ENCODE data around the gene IDUA. TPM values are rescaled to one million over a fixed set of nuclear protein-coding genes. Genes with fewer than 3 reads are reported as not detected.

Gene IDUA
- polyA plus RNA-seq, 1 donor (not counting 4 experiments of a cell fraction or from before 2014, with no cell fraction given): 1.2 TPM

GRCh38 chr4:1027915-1028238 lies 41.0 kb downstream of the IDUA start:
- dilution Hi-C loops (cut with MboI; ENCODE audit: extremely low pct_ligation_motif_present, low sequenced_read_pairs): no loop called here
- H2AFZ ChIP-seq (ENCODE audit: control insufficient read depth, low read length): no peak overlapping the region
- no peak for FAIRE-seq

GRCh38 chr4:1028574-1029220 lies 41.9 kb downstream of the IDUA start:
- Histone ChIP-seq H3K9me1 (ENCODE audit: control insufficient read depth, extremely low read depth, insufficient read depth, low read length) (no peaks in the 10 kb centered on the region), H3K9me3 (ENCODE audit: control insufficient read depth, low read depth, low read length) (no peaks in the 10 kb centered on the region), H3K9ac (ENCODE audit: control insufficient read depth, extremely low read depth, insufficient read depth, low read length) (no peak overlapping the region), H4K20me1 (ENCODE audit: control insufficient read depth, extremely low read depth, insufficient read depth, low read length) (peaks cover 3% of the 10 kb centered on the region), H3K27ac (ENCODE audit: control insufficient read depth, insufficient read depth, low read length) (no peak overlapping the region), H2AFZ (ENCODE audit: control insufficient read depth, low read length) (no peak overlapping the region), H3K4me3 (ENCODE audit: control insufficient read depth in 2 of 3, extremely low read depth in 1 of 3, insufficient read depth in 2 of 3, low read depth in 1 of 3, low read length in 3 of 3) (no peak overlapping the region), H3K36me3 (ENCODE audit: control insufficient read depth in 2 of 2, extremely low read depth in 1 of 2, insufficient read depth in 2 of 2, low read length in 2 of 2) (peaks cover 0 to 4% of the 10 kb centered on the region in 2 experiments), H3K27me3 (ENCODE audit: control insufficient read depth, extremely low read depth, insufficient read depth, low read length) (peaks cover 35% of the 10 kb centered on the region), H3K4me2 (ENCODE audit: control insufficient read depth, extremely low read depth, insufficient read depth, low read depth, low read length) (no peak overlapping the region), H3K79me2 (ENCODE audit: control insufficient read depth, insufficient read depth, low read length) (no peaks in the 10 kb centered on the region), H3K4me1 (ENCODE audit: control insufficient read depth, extremely low read depth, insufficient read depth, low read length) (peaks cover 3% of the 10 kb centered on the region)
- FAIRE-seq: no peak
- dilution Hi-C loops (cut with MboI; ENCODE audit: extremely low pct_ligation_motif_present, low sequenced_read_pairs): no loop called here
- TF ChIP-seq EZH2 (IDR thresholded peaks at IDR 0.05; ENCODE audit: low read length): no peak
- TF ChIP-seq CTCF (optimal IDR thresholded peaks at IDR 0.05 in 1 of 3, IDR thresholded peaks at IDR 0.05 in 1 of 3, conservative IDR thresholded peaks at IDR 0.05 in 1 of 3; ENCODE audit: extremely low read depth in 1 of 3, insufficient read depth in 2 of 3, low read length in 3 of 3): no peak
- no peak for DNase-seq (ENCODE audit: low read depth, low spot score)

More at GRCh38 chr4:1027915-1028238, 41.0 kb downstream of the IDUA start:
- Histone ChIP-seq H3K9me1 (ENCODE audit: control insufficient read depth, extremely low read depth, insufficient read depth, low read length) (no peaks in the 10 kb centered on the region), H3K9ac (ENCODE audit: control insufficient read depth, extremely low read depth, insufficient read depth, low read length) (no peak overlapping the region), H3K27ac (ENCODE audit: control insufficient read depth, insufficient read depth, low read length) (no peak overlapping the region), H3K27me3 (ENCODE audit: control insufficient read depth, extremely low read depth, insufficient read depth, low read length) (peaks cover 28% of the 10 kb centered on the region), H3K79me2 (ENCODE audit: control insufficient read depth, insufficient read depth, low read length) (no peaks in the 10 kb centered on the region), H3K4me3 (ENCODE audit: control insufficient read depth in 2 of 3, extremely low read depth in 1 of 3, insufficient read depth in 2 of 3, low read depth in 1 of 3, low read length in 3 of 3) (no peak overlapping the region), H4K20me1 (ENCODE audit: control insufficient read depth, extremely low read depth, insufficient read depth, low read length) (peaks cover 3% of the 10 kb centered on the region), H3K4me2 (ENCODE audit: control insufficient read depth, extremely low read depth, insufficient read depth, low read depth, low read length) (no peak overlapping the region), H3K36me3 (ENCODE audit: control insufficient read depth in 2 of 2, extremely low read depth in 1 of 2, insufficient read depth in 2 of 2, low read length in 2 of 2) (peaks cover 0 to 4% of the 10 kb centered on the region in 2 experiments), H3K9me3 (ENCODE audit: control insufficient read depth, low read depth, low read length) (no peaks in the 10 kb centered on the region), H3K4me1 (ENCODE audit: control insufficient read depth, extremely low read depth, insufficient read depth, low read length) (peaks cover 3% of the 10 kb centered on the region)
- no peak for TF ChIP-seq EZH2 (IDR thresholded peaks at IDR 0.05; ENCODE audit: low read length)
- no peak for TF ChIP-seq CTCF (optimal IDR thresholded peaks at IDR 0.05 in 1 of 3, IDR thresholded peaks at IDR 0.05 in 1 of 3, conservative IDR thresholded peaks at IDR 0.05 in 1 of 3; ENCODE audit: extremely low read depth in 1 of 3, insufficient read depth in 2 of 3, low read length in 3 of 3)
- DNase-seq (ENCODE audit: low read depth, low spot score): no peak
